Stomach (tissue), 9 donors: ENCODE data around the gene DIPK1A. TPM values are rescaled to one million over a fixed set of nuclear protein-coding genes. Genes with fewer than 3 reads are reported as not detected.
A peak's percentile ranks its signal among the peaks of the same experiment; 100 is the strongest.

Source experiments
- DNase-seq, 2 donors: peaks; one replicate each; pipeline versions ENCODE4 v3.0.0 to v3.0.0-alpha.2; 2013 to 2019
- H3K27ac ChIP-seq, 5 donors: fragments of 200-600 bp in 4 of 5; sonication (generic) in 4 of 5; one replicate each; pipeline ENCODE4 v1.5.1; 2013 to 2019; ENCODE audit warnings: mild to moderate bottlenecking in 1 of 5, moderate library complexity in 1 of 5
- H3K27me3 ChIP-seq, 3 donors: fragments of 200-600 bp; sonication (generic); one replicate each; pipeline ENCODE4 v1.5.1; 2017 to 2019; ENCODE audit warnings: mixed run types in 1 of 3
- H3K36me3 ChIP-seq, 4 donors: fragments of 200-600 bp; sonication (generic); 1 replicate in 3 of 4; 2 replicates in 1 of 4; pipeline ENCODE4 v1.5.1; 2016 to 2019
- H3K4me1 ChIP-seq, 4 donors: fragments of 200-600 bp; sonication (generic); one replicate each; pipeline ENCODE4 v1.5.1; 2016 to 2019
- H3K4me3 ChIP-seq, 4 donors: fragments of 200-600 bp; sonication (generic) in 3 of 4; one replicate each; pipeline ENCODE4 v1.5.1; 2016 to 2019; ENCODE audit warnings: mild to moderate bottlenecking in 1 of 4
- H3K9me3 ChIP-seq, 4 donors: fragments of 200-600 bp; sonication (generic); one replicate each; pipeline ENCODE4 v1.5.1; 2016 to 2019
- EP300 ChIP-seq: sonication (generic); formaldehyde crosslinking; IDR thresholded peaks from one replicate; pipeline ENCODE4 v1.6.1; 2017; ENCODE audit warnings: antibody characterized with exemption
- POLR2A ChIP-seq, 4 donors: fragments of 450-650 bp; IDR thresholded peaks; one replicate each; pipeline ENCODE4 v1.6.1; 2016; ENCODE audit warnings: antibody characterized with exemption in 4 of 4, control low read depth in 2 of 4, mild to moderate bottlenecking in 1 of 4, moderate library complexity in 1 of 4
- POLR2AphosphoS5 ChIP-seq, 3 donors: sonication (generic); formaldehyde crosslinking; IDR thresholded peaks; one replicate each; pipeline ENCODE4 v1.6.1; 2016; ENCODE audit warnings: antibody characterized with exemption in 3 of 3
- whole genome bisulfite sequencing, 5 donors: extraction: QIAGEN DNeasy Blood & Tissue Kit in 3 of 5; methylation state at CpG; one replicate each; pipeline versions ENCODE4 v1.1.5 to v1.1.7; 2013 to 2018; 5-methylcytosine and 5-hydroxymethylcytosine counted together
- intact Hi-C: fragments of 100-400 bp; cut with DNase I; formaldehyde crosslinking; loops from one replicate; pipeline ENCODE4 v1.15.1; 2023; ENCODE audit warnings: low total_unique reads
- polyA plus RNA-seq, 3 donors: library from polyadenylated mRNA; stranded (reverse); fragments of 200-250 nt; gene quantifications; one replicate each; pipeline ENCODE4 v1.2.3, GENCODE V29; 2013
- total RNA-seq, 5 donors: library from RNA; depleted of rRNA; stranded (reverse); fragments of >200 nt; gene quantifications; one replicate each; pipeline versions ENCODE4 v1.1.0 to v1.2.3, GENCODE V29; 2014 to 2016
- TF ChIP-seq, protein P1 (sequence below), 7 experiments: fragments of 450-650 bp in 4 of 7; fragments of 200-600 bp in 3 of 7; sonication (generic) in 3 of 7; IDR thresholded peaks; one replicate each; pipeline ENCODE4 v1.5.1; 2016 to 2019; ENCODE audit warnings: antibody characterized with exemption in 7 of 7, control low read depth in 2 of 7, mild to moderate bottlenecking in 1 of 7
- donor health status: healthy with polysubstance abuse.
- donor health status: Bipolar disorder and iron deficiency.
- donor health status: healthy.

Gene DIPK1A
- total and polyA plus RNA-seq, 8 donors: 2.0 to 15.5 (median 5.0) TPM

DNA sequence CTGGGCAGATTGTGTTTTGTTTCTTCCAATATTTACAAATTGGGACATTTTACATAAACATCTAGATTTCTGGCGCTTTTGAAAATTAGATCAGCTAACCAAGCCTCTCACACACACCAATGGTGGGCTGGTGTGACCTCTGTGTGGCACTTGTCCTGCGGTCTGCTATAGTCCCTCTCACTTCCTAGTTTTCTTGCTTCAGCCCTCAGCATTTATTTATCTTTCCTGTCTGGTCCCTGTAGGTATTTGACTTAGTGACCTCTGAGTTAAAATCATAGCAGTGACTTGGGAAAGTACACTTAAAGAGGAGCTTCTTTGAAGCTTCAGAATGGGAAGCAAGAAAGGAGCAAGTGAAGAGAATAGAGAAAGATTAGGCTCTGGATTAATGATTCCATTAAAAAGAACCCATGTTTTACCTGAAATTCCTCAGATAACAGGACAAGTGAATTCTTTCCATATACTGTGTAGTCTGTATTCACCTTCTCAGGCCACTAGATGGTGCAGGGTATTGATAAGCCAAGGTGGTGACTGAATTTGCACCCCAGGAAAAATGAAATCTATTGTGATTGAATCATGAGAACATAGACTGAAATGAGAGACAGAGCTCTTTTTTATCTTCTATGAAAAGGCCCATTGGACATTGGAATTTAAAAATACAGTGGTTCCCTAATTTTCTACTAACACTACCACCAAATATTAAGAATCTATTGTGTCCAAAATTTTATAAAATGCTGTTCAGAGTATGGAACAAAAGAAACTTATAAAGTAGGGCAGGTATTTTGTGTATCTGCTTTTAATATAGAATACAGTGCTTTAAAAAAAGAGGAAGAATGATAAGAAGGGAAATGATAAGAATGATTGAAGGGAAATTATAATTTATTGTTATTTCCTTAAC, 7.1 kb upstream of the DIPK1A start:
- Histone ChIP-seq H3K27me3 (no peaks in the 10 kb centered on the region), H3K4me1 (peaks cover 0 to 13% (median 2%) of the 10 kb centered on the region in 4 donors), H3K36me3 (no peaks in the 10 kb centered on the region), H3K4me3 (no peak overlapping the region), H3K27ac (no peak overlapping the region), H3K9me3 (no peaks in the 10 kb centered on the region)
- intact Hi-C loops: no loop called here
- DNase-seq: peak in 1 of 2 donors; percentile 46
- TF ChIP-seq, protein P1, sequence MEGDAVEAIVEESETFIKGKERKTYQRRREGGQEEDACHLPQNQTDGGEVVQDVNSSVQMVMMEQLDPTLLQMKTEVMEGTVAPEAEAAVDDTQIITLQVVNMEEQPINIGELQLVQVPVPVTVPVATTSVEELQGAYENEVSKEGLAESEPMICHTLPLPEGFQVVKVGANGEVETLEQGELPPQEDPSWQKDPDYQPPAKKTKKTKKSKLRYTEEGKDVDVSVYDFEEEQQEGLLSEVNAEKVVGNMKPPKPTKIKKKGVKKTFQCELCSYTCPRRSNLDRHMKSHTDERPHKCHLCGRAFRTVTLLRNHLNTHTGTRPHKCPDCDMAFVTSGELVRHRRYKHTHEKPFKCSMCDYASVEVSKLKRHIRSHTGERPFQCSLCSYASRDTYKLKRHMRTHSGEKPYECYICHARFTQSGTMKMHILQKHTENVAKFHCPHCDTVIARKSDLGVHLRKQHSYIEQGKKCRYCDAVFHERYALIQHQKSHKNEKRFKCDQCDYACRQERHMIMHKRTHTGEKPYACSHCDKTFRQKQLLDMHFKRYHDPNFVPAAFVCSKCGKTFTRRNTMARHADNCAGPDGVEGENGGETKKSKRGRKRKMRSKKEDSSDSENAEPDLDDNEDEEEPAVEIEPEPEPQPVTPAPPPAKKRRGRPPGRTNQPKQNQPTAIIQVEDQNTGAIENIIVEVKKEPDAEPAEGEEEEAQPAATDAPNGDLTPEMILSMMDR (IDR thresholded peaks at IDR 0.05): peak in 3 of 7 experiments; percentile 40 to 53 (median 52)
- no peak for TF ChIP-seq POLR2AphosphoS5 (IDR thresholded peaks at IDR 0.05)
- WGBS, 5 donors: 29 to 47% (median 34%) methylated on average over 2 of the region's 2 CpGs

DNA sequence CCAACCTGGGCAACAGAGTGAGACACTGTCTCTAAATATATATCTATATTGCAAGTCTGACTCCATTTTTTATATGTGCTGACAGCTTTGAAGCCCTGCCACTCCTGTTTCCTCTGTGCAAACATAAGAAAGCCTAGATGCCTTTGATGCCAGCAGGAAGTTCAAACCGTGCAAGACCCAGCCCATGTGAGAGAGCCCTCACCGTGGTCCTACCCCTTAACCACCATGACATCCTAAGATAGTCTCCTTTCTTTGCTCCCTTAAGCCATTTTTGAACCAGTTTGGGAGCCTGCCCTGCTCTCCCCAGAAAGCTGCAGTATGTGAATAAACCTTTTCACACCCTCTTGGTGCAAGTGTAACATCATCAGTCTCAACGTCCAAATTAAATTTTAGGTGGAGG, 3.7 kb upstream of the DIPK1A start:
- Histone ChIP-seq H3K4me3 (no peak overlapping the region), H3K27me3 (no peaks in the 10 kb centered on the region), H3K9me3 (no peaks in the 10 kb centered on the region), H3K27ac (no peak overlapping the region), H3K36me3 (no peaks in the 10 kb centered on the region), H3K4me1 (peaks cover 0 to 24% (median 11%) of the 10 kb centered on the region in 4 donors)
- DNase-seq: peak in 1 of 2 donors; percentile 42
- WGBS, 5 donors: 42 to 54% (median 53%) methylated on average over 3 of the region's 3 CpGs
- TF ChIP-seq EP300: no peak
- TF ChIP-seq, protein P1 (IDR thresholded peaks at IDR 0.05): no peak
- no peak for TF ChIP-seq POLR2A (IDR thresholded peaks at IDR 0.05)
- TF ChIP-seq POLR2AphosphoS5 (IDR thresholded peaks at IDR 0.05): no peak
- intact Hi-C loops: loop anchor here (5.0 kb wide), 1 partner anchor 32 kb away; no protein-coding TSS in a partner anchor

DNA sequence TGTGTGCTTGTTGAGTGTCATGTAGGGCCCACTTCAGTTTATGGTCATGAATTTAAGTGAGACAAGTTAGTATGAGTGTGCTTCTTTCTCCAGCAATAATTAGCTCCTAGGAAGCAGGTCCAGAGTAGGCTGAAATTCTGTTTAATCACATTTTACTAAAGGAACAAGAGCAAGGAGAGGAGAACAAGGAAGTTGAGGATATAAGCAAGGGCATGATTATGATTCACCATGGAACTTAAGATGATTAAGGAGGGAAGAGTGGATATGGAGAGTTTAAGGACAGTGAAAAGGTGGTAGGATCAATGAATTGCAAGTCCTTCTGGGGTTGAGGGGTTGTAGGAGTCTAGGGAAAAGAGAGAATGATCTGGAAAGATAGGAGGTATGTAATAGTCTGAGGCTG, 3.1 kb upstream of the DIPK1A start:
- intact Hi-C loops: loop anchor here (5.0 kb wide), 1 partner anchor 33 kb away; no protein-coding TSS in a partner anchor

More for the DNA sequence above, 3.1 kb upstream of the DIPK1A start:
- Histone ChIP-seq H3K9me3 (no peaks in the 10 kb centered on the region), H3K4me3 (no peak overlapping the region), H3K27ac (no peak overlapping the region), H3K27me3 (no peaks in the 10 kb centered on the region), H3K36me3 (no peaks in the 10 kb centered on the region), H3K4me1 (peaks cover 0 to 31% (median 11%) of the 10 kb centered on the region in 4 donors)
- TF ChIP-seq, protein P1 (IDR thresholded peaks at IDR 0.05): no peak
- TF ChIP-seq POLR2A (IDR thresholded peaks at IDR 0.05) (no peak), EP300 (no peak), POLR2AphosphoS5 (IDR thresholded peaks at IDR 0.05) (no peak)
- DNase-seq: no peak
